HFF-Myc (cell line): Measurements from ENCODE around the gene IGIP.

Source experiments
- DNase-seq: peaks from one replicate; pipeline ENCODE4 v3.0.0-alpha.2; 2011; ENCODE audit warnings: low read depth; ENCODE audit errors: extremely low read depth
- H3K4me3 ChIP-seq: replicated peaks from 2 replicates; pipeline ENCODE4 v1.5.1; 2011; ENCODE audit warnings: low read depth, mild to moderate bottlenecking, control low read depth, low read length
- TF ChIP-seq, protein P1 (sequence below): IDR thresholded peaks from 2 replicates; pipeline ENCODE4 v1.5.1; 2012; ENCODE audit warnings: mild to moderate bottlenecking, low read depth, low read length, control low read depth; ENCODE audit errors: missing control alignments

Gene IGIP

DNA sequence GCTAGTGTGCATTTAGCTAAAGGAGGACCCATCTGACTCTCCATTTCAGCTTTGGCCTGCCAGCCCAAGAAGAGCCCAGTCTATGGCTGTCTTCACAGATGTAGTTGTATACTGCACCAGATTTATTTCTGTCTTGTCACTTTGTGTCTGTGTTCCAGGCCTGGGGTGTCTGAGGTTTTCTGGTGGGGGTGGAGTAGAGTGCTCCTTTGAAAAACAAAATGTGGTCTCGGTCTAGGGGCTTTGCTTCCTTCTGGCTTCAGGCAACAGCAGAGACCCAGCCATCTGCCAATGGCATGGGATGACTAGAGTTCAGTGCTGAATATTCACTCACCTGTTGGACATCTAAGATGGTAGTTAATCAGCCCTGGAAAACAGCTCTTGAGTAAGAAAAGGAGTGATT lies 10.9 kb downstream of the IGIP start:
- no peak overlapping the region for H3K4me3 ChIP-seq
- TF ChIP-seq, protein P1, sequence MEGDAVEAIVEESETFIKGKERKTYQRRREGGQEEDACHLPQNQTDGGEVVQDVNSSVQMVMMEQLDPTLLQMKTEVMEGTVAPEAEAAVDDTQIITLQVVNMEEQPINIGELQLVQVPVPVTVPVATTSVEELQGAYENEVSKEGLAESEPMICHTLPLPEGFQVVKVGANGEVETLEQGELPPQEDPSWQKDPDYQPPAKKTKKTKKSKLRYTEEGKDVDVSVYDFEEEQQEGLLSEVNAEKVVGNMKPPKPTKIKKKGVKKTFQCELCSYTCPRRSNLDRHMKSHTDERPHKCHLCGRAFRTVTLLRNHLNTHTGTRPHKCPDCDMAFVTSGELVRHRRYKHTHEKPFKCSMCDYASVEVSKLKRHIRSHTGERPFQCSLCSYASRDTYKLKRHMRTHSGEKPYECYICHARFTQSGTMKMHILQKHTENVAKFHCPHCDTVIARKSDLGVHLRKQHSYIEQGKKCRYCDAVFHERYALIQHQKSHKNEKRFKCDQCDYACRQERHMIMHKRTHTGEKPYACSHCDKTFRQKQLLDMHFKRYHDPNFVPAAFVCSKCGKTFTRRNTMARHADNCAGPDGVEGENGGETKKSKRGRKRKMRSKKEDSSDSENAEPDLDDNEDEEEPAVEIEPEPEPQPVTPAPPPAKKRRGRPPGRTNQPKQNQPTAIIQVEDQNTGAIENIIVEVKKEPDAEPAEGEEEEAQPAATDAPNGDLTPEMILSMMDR: no peak
- no peak for DNase-seq

DNA sequence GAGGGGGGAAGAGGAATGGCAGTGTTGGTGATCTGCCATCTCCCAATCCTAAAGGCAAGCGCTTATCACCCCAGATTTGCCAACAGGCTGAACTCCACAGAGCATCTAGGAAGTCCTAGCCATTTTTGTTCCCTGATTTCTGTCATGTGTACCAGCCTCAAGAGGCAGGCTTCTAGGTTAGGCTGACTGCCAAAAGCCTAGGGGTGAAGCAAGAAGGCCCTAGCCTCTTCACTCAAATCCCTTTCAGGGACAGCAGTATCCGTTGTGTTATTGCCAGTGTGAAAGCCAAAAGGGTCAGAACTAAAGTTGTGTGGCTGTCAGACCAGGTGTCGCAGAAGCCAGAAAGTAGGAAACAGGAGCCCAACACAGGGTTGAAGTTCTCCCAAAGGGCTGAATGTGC lies 14.7 kb downstream of the IGIP start:
- H3K4me3 ChIP-seq: no peak overlapping the region
- no peak for DNase-seq
- TF ChIP-seq, protein P1: no peak

DNA sequence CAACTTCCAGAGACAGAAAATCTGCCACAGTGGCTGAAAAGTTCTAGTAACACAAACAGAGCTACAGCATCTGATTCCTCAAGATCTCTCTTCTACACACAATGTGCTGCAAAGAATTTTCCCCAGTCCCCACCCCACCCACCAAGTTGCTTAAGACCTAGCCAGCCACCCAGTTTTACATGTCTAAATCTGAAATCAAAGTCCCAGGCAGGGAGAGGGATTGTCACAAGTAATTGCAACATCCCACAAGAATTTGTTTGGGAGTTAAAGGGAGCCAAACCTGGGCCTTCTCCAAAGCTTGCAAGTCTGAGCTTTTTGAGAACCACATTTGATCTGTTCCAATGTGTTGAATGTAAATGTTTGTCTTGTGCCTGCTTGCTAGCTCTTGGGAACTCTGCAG lies 15.5 kb downstream of the IGIP start:
- DNase-seq: no peak
- no peak overlapping the region for H3K4me3 ChIP-seq
- TF ChIP-seq, protein P1: no peak

DNA sequence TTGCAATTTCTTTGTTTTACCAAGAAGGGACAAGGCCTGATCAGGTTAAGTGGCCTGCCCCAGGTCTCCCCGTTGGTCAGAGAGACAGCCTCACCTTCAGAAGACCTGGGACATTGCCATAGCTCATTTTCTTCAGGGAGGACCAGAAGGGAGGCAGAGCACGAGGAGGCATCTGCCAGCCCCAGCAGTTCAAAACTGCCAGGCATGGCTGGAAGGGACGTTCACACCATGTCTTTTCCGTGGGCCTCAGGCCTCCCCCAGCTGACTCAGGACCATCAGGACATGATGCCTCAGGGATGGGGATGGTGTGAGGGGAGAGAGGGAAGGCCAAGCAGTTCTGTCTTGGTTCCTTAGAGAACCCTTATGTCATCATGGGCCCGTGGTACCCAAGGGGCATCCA lies 16.5 kb downstream of the IGIP start:
- DNase-seq: no peak
- no peak overlapping the region for H3K4me3 ChIP-seq
- TF ChIP-seq, protein P1: no peak

DNA sequence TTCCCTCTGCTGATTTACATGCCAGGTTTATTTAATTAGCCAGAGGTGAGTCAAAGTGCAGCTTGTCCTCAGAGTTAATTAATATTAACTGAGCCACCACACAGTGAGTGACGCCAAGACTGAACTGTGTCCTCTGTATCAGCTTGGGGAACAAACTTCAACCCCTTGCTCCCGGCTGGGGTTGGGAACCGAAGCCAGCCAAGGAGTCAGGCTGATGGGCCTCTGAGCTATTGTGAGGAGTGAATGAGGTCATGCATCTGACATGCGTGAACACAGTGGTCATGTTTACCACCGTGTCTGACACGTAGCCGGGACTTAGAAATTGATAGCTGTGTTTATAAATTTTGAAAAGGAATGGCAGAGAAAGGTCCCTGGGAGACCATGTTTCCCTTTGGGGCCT lies 17.1 kb downstream of the IGIP start:
- no peak for DNase-seq
- TF ChIP-seq, protein P1: no peak
- no peak overlapping the region for H3K4me3 ChIP-seq

DNA sequence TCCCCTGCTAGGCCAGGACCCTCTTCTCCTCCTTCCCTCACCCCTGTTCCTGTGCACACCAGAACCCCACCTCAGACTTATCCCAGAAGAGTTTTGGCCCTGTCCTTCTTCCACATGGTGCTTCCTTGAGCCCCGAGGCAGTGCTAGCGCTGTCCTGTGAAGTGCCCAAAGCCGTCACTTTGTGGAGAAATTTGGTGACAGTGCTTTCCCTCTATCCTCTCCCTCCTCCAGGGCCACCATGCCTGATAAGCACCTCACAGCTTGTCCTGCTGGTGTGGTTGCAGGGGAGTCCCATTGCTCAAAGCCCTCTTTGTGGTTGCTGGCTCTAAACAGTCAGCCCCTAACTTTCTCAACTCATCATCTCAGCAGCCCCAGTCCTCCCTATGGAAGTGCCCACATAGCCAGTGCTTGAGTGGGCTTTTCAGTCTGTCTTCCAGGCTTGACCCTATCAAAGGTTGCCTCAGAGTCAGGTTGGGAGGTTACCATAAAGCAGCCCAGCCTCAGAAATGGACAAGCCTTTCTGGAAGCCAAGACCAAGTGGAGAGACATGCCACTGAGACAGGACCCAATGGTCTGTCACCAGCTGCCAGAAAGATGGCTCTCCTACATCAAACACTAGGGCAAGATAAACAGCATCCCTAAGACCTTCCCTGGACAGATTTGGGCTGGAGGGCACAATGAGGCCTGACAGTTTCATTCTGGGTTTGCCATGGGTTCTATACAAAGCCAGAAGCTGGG lies 18.0 kb downstream of the IGIP start:
- no peak for DNase-seq
- TF ChIP-seq, protein P1: no peak
- H3K4me3 ChIP-seq: no peak overlapping the region

DNA sequence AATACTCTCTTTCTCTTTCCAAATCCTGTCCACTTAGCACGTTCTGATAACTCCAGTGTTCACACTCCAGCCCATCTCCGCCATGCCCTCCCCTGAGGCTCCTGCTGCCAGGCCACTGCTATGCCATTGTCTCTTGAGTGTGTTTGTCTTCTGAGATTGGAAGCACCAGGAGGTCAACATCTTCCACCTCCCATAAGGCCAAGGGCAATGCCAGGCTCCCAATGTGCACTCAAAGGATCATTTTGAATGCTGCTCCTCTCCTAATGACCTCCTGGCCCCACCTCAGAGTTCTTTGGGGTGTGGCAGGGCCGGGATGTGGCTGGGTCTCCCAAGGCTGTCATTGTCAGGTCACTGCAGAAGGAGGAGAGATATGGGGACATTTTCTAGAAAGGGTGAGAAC lies 19.5 kb downstream of the IGIP start:
- no peak for DNase-seq
- TF ChIP-seq, protein P1: no peak
- 0 out of 2 replicates have a peak overlapping the region, but pooled peaks have one; percentile 32 for H3K4me3 ChIP-seq
